H9 (cell line): ENCODE data around the gene SEC22B. TPM values are rescaled to one million over a fixed set of nuclear protein-coding genes. Genes with fewer than 3 reads are reported as not detected.
"Not testable (repeated sequence)": the region's sequence is repeated elsewhere in the genome, so short reads cannot be mapped to it uniquely, and the experiment has no call there.

Experiments used
- DNase-seq: peaks from one replicate; pipeline ENCODE4 v3.0.0-alpha.2; 2017
- H2AFZ ChIP-seq: one replicate; pipeline ENCODE4 v1.6.1; 2013; ENCODE audit warnings: mild to moderate bottlenecking, low read length, control low read depth, moderate library complexity
- H2AK5ac ChIP-seq: 2 replicates; pipeline ENCODE4 v1.6.1; 2013; ENCODE audit warnings: low read length, control low read depth, mixed read lengths; ENCODE audit not compliant: insufficient read length
- H2BK120ac ChIP-seq: one replicate; pipeline ENCODE4 v1.6.1; 2013; ENCODE audit warnings: low read depth, mild to moderate bottlenecking, low read length, control low read depth, inconsistent platforms; ENCODE audit not compliant: poor library complexity, severe bottlenecking
- H2BK12ac ChIP-seq: 2 replicates; pipeline ENCODE4 v1.6.1; 2013; ENCODE audit warnings: low read length, control low read depth, mixed read lengths, low read depth; ENCODE audit not compliant: insufficient read length
- H2BK15ac ChIP-seq: 2 replicates; pipeline ENCODE4 v1.6.1; 2013; ENCODE audit warnings: low read depth, low read length, control low read depth
- H2BK20ac ChIP-seq: one replicate; pipeline ENCODE4 v1.6.1; 2013; ENCODE audit warnings: low read depth, mild to moderate bottlenecking, low read length, control low read depth, inconsistent platforms; ENCODE audit not compliant: poor library complexity, severe bottlenecking
- H2BK5ac ChIP-seq: 2 replicates; pipeline ENCODE4 v1.6.1; 2013; ENCODE audit warnings: low read length, control low read depth, mixed read lengths; ENCODE audit not compliant: insufficient read length
- H3K14ac ChIP-seq: 2 replicates; pipeline ENCODE4 v1.6.1; 2013; ENCODE audit warnings: low read length, control low read depth; ENCODE audit not compliant: insufficient read depth
- H3K18ac ChIP-seq: 2 replicates; pipeline ENCODE4 v1.6.1; 2013; ENCODE audit warnings: low read depth, mild to moderate bottlenecking, mixed read lengths, low read length, control low read depth; ENCODE audit not compliant: insufficient read length
- H3K23ac ChIP-seq: 2 replicates; pipeline ENCODE4 v1.6.1; 2013; ENCODE audit warnings: low read length, control low read depth, mixed read lengths, low read depth; ENCODE audit not compliant: insufficient read length
- H3K23me2 ChIP-seq: 2 replicates; pipeline ENCODE4 v1.6.1; 2013; ENCODE audit warnings: low read depth, mild to moderate bottlenecking, mixed read lengths, low read length, control low read depth; ENCODE audit not compliant: insufficient read length, poor library complexity, severe bottlenecking
- H3K27ac ChIP-seq: 2 replicates; pipeline ENCODE4 v1.5.1; 2013; ENCODE audit warnings: low read length, control low read depth, mixed read lengths, low read depth; ENCODE audit not compliant: insufficient read length
- H3K27me3 ChIP-seq: 2 replicates; pipeline ENCODE4 v1.6.1; 2013; ENCODE audit warnings: low read length, control low read depth, inconsistent platforms; ENCODE audit not compliant: insufficient read depth
- H3K4ac ChIP-seq: 2 replicates; pipeline ENCODE4 v1.6.1; 2013; ENCODE audit warnings: low read depth, mild to moderate bottlenecking, control low read depth, inconsistent platforms, low read length, moderate library complexity
- H3K4me1 ChIP-seq: 2 replicates; pipeline ENCODE4 v1.6.1; 2013; ENCODE audit warnings: low read length, control low read depth, inconsistent platforms; ENCODE audit not compliant: insufficient read depth
- H3K4me2 ChIP-seq: 2 replicates; pipeline ENCODE4 v1.6.1; 2013; ENCODE audit warnings: low read length, control low read depth, mixed read lengths; ENCODE audit not compliant: insufficient read length, insufficient read depth
- H3K56ac ChIP-seq: 2 replicates; pipeline ENCODE4 v1.6.1; 2013; ENCODE audit warnings: low read depth, mild to moderate bottlenecking, mixed read lengths, low read length, control low read depth; ENCODE audit not compliant: insufficient read length
- H3K79me1 ChIP-seq: 2 replicates; pipeline ENCODE4 v1.6.1; 2013; ENCODE audit warnings: low read depth, mild to moderate bottlenecking, moderate library complexity, low read length, control low read depth, inconsistent platforms; ENCODE audit not compliant: insufficient read depth, poor library complexity, severe bottlenecking
- H3K79me2 ChIP-seq: 2 replicates; pipeline ENCODE4 v1.6.1; 2013; ENCODE audit warnings: low read length, control low read depth, inconsistent platforms; ENCODE audit not compliant: insufficient read depth
- H3K9ac ChIP-seq: 2 replicates; pipeline ENCODE4 v1.6.1; 2013; ENCODE audit warnings: low read length, control low read depth, mixed read lengths; ENCODE audit not compliant: insufficient read length; ENCODE audit errors: extremely low read depth
- H3K9me3 ChIP-seq: one replicate; pipeline ENCODE4 v1.6.1; 2013; ENCODE audit warnings: low read depth, low read length, inconsistent platforms; ENCODE audit not compliant: control insufficient read depth
- H3T11ph ChIP-seq: one replicate; pipeline ENCODE4 v1.6.1; 2013; ENCODE audit warnings: mild to moderate bottlenecking, low read length, control low read depth, inconsistent platforms
- H4K20me1 ChIP-seq: one replicate; pipeline ENCODE4 v1.6.1; 2013; ENCODE audit not compliant: control insufficient read depth, insufficient read length, insufficient read depth
- H4K5ac ChIP-seq: 2 replicates; pipeline ENCODE4 v1.6.1; 2013; ENCODE audit warnings: low read depth, mild to moderate bottlenecking, mixed read lengths, low read length, control low read depth; ENCODE audit not compliant: insufficient read length
- H4K8ac ChIP-seq: replicated peaks from 2 replicates; pipeline ENCODE4 v1.6.1; 2013; ENCODE audit warnings: low read length, control low read depth, mixed read lengths, low read depth; ENCODE audit not compliant: insufficient read length
- H4K91ac ChIP-seq: 2 replicates; pipeline ENCODE4 v1.6.1; 2013; ENCODE audit warnings: low read depth, mild to moderate bottlenecking, moderate library complexity, mixed read lengths, low read length, control low read depth; ENCODE audit not compliant: insufficient read length
- H3K27ac Mint-ChIP-seq, 3 experiments: 2 replicates in 2 of 3; 3 replicates in 1 of 3; pipeline ENCODE4 v1.8.0; 2020 to 2021; ENCODE audit warnings: mixed read lengths in 3 of 3, mild to moderate bottlenecking in 1 of 3, moderate library complexity in 1 of 3
- H3K27me3 Mint-ChIP-seq: 2 replicates; pipeline ENCODE4 v1.8.0; 2021; ENCODE audit warnings: low read depth, mild to moderate bottlenecking, moderate library complexity, mixed read lengths
- H3K36me3 Mint-ChIP-seq, 3 experiments: 2 replicates in 2 of 3; 3 replicates in 1 of 3; pipeline ENCODE4 v1.8.0; 2020 to 2021; ENCODE audit warnings: low read depth in 3 of 3, mixed read lengths in 3 of 3; ENCODE audit not compliant: insufficient read depth in 1 of 3
- H3K4me1 Mint-ChIP-seq, 2 experiments: 2 replicates each; pipeline ENCODE4 v1.8.0; 2020; ENCODE audit warnings: mixed read lengths in 2 of 2
- H3K4me3 Mint-ChIP-seq, 2 experiments: 2 replicates in 1 of 2; 3 replicates in 1 of 2; pipeline ENCODE4 v1.8.0; 2020 to 2021; ENCODE audit warnings: mild to moderate bottlenecking in 2 of 2, mixed read lengths in 2 of 2, moderate library complexity in 1 of 2
- H3K9me3 Mint-ChIP-seq, 2 experiments: 2 replicates in 1 of 2; 3 replicates in 1 of 2; pipeline ENCODE4 v1.8.0; 2020; ENCODE audit warnings: mild to moderate bottlenecking in 2 of 2, mixed read lengths in 2 of 2, moderate library complexity in 1 of 2
- CTCF ChIP-seq: fragments of 200-600 bp; sonication (generic); conservative IDR thresholded peaks from 3 replicates; pipeline ENCODE4 v1.8.0; 2021; ENCODE audit warnings: antibody characterized with exemption, mild to moderate bottlenecking
- WGBS: extraction: QIAGEN DNeasy Blood & Tissue Kit; methylation state at CpG from one replicate; pipeline ENCODE4 v1.1.7; 2013; ENCODE audit warnings: missing lambda C conversion rate, low lambda C conversion rate, mixed read lengths; ENCODE audit not compliant: insufficient read length; ENCODE audit errors: extremely low coverage; 5-methylcytosine and 5-hydroxymethylcytosine counted together
- long read RNA-seq: library from polyadenylated mRNA; unstranded; transcript quantifications from one replicate; pipeline ENCODE4 v2.0.0, GENCODE V29; 2020
- total RNA-seq: library from RNA; stranded (reverse); gene quantifications from 2 replicates; pipeline ENCODE4 v1.2.1, GENCODE V29; 2021

The SEC22B gene
- total RNA-seq, result 13.9 and 14.1 TPM in 2 replicates
- long read RNA-seq, full-length matches to known transcripts, result 171 of 189 reads
- long read RNA-seq, partial matches to known transcripts, result 1 of 189 reads
- long read RNA-seq, other reads (novel, unspliced or antisense), result 17 of 189 reads

GRCh38 chr1:120176092-120176855 lies at the start of gene SEC22B:
SEC22B (minus strand) TSS chr1:120176520; CDS start chr1:120176381, 139 bp downstream.
- H3K27ac Mint-ChIP-seq, result peak within 1 kb of the TSS; percentile 97 to 99 (median 99)
- no peaks in the 10 kb centered on the region for H3K27me3 Mint-ChIP-seq
- peak within 1 kb of the TSS; percentile 29 for H3K4me2 ChIP-seq
- peaks cover 3% of the 10 kb centered on the region for H3K23me2 ChIP-seq
- H3K9me3 Mint-ChIP-seq, result no peaks in the 10 kb centered on the region; a peak in 2 of 5 replicates
- H3K9ac ChIP-seq, result peak within 1 kb of the TSS; percentile 69
- no peak within 1 kb of the TSS for H4K91ac ChIP-seq
- peak within 1 kb of the TSS; percentile 93 for H2AFZ ChIP-seq
- H3K27me3 ChIP-seq, result no peaks in the 10 kb centered on the region
- no peak for TF ChIP-seq CTCF
- H2AK5ac ChIP-seq, result no peak within 1 kb of the TSS
- no peaks in the 10 kb centered on the region for H3K79me1 ChIP-seq
- H3K14ac ChIP-seq, result peak within 1 kb of the TSS; percentile 74
- no peak within 1 kb of the TSS for H2BK12ac ChIP-seq
- no peaks in the 10 kb centered on the region for H3K79me2 ChIP-seq
- H3T11ph ChIP-seq, result no peak within 1 kb of the TSS
- H3K4me1 ChIP-seq, result peaks cover 3% of the 10 kb centered on the region; the same call in 1 of the 2 replicates
- H4K8ac ChIP-seq, result peak within 1 kb of the TSS; percentile 15
- no peak within 1 kb of the TSS for H2BK120ac ChIP-seq
- peaks cover 0 to 3% (median 0%) of the 10 kb centered on the region in 3 experiments; a peak in 3 of 7 replicates for H3K36me3 Mint-ChIP-seq
- peak; percentile 95 for DNase-seq
- WGBS, result no CpG with 5 or more reads among the region's 39 CpGs
- H3K56ac ChIP-seq, result no peak within 1 kb of the TSS
- no peak within 1 kb of the TSS for H3K4ac ChIP-seq
- peak within 1 kb of the TSS; percentile 72 for H4K5ac ChIP-seq
- peak within 1 kb of the TSS; percentile 24 for H3K18ac ChIP-seq
- H3K27ac ChIP-seq, result peak within 1 kb of the TSS; percentile 54
- no peak within 1 kb of the TSS for H2BK20ac ChIP-seq
- no peak within 1 kb of the TSS for H2BK15ac ChIP-seq
- peaks cover 13 to 16% of the 10 kb centered on the region in 2 experiments for H3K4me1 Mint-ChIP-seq
- no peak within 1 kb of the TSS for H2BK5ac ChIP-seq
- H3K23ac ChIP-seq, result no peak within 1 kb of the TSS
- H4K20me1 ChIP-seq, result no peaks in the 10 kb centered on the region
- H3K9me3 ChIP-seq, result no peaks in the 10 kb centered on the region
- H3K4me3 Mint-ChIP-seq, result peak within 1 kb of the TSS; percentile 93 to 95

- H3K27me3 Mint-ChIP-seq, H3K23ac ChIP-seq, H3K4ac ChIP-seq, H3K9ac ChIP-seq, H2BK15ac ChIP-seq, H4K8ac ChIP-seq, H2BK20ac ChIP-seq, H3K27ac Mint-ChIP-seq, H3K79me1 ChIP-seq, H3K56ac ChIP-seq, H3K18ac ChIP-seq, H3K27ac ChIP-seq, H3K9me3 Mint-ChIP-seq, H3K27me3 ChIP-seq, H2AK5ac ChIP-seq, H3K9me3 ChIP-seq, DNase-seq, H3K4me3 Mint-ChIP-seq, H2AFZ ChIP-seq, H3K4me1 Mint-ChIP-seq, H4K91ac ChIP-seq, H3K4me1 ChIP-seq, H2BK5ac ChIP-seq, H3K79me2 ChIP-seq, H2BK120ac ChIP-seq, H3K23me2 ChIP-seq, H4K5ac ChIP-seq, H3T11ph ChIP-seq, H4K20me1 ChIP-seq, H3K36me3 Mint-ChIP-seq, H2BK12ac ChIP-seq, H3K14ac ChIP-seq, H3K4me2 ChIP-seq: not testable (repeated sequence)
- WGBS, result no CpG with 5 or more reads among the region's 2 CpGs
Measured at GRCh38 chr1:120217933-120218332, 41.6 kb upstream of the SEC22B start.
